ENCODE data around the gene SNX25. TPM values are rescaled to one million over a fixed set of nuclear protein-coding genes. Genes with fewer than 3 reads are reported as not detected.

SNX25 gene
- total RNA-seq, 1 experiment from 2014 or later: 23.0 TPM

DNA sequence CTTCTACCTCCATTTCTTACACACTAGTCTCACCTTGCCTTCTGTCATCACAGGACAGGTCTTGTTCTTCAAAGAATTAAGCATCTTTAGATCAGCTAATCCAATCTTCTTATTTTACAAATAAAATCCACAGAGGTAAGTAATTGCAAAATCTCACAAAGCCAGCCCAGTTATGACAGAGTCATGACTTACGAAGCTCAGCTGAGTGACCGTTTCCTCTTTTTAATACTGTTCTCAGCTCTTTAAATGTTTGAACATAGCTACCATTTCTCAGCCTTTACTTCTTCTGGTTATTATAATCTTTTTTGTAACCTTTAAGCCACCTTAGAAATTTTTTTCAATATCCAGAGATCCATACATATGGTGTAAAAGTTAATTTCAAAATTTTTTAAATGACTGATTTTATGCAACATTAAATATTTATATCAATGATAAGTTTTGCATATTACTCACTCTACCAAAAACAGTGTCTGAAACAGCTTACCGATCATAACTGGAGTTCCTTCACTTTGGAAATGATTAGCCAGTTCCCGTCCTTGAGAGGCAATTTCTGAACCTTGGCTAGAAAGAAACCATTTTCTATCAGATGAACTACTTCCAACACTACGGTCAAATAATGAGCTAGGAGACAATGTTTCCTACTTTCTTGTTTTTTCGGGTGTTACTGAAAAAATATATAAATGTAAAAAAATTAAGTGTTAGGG lies 196.1 kb downstream of the SNX25 start:
- DNase-seq (ENCODE audit: low read depth): no peak

DNA sequence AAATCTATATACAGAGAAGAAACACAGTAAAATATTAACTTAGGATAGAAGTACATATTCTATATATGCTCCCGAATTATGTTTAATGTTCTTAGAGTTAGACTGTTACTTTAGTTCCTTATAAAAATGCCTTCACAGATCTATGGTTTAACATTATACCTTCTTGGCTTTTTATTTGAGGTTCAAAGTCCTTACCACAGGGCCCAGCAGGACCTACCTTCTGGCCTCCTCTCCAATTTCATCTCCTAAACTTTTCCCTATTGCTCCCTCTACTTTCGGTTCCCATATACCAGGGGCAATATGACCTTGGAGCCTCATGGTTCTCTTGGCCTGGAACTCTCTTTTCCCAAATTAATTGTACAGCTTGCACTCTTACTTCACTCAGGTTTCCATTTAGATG lies 199.0 kb downstream of the SNX25 start:
- DNase-seq (ENCODE audit: low read depth): no peak

- no peak for DNase-seq (ENCODE audit: low read depth)
These were observed 202.5 kb downstream of the SNX25 start for GRCh38 chr4:185411849-185412248.

DNA sequence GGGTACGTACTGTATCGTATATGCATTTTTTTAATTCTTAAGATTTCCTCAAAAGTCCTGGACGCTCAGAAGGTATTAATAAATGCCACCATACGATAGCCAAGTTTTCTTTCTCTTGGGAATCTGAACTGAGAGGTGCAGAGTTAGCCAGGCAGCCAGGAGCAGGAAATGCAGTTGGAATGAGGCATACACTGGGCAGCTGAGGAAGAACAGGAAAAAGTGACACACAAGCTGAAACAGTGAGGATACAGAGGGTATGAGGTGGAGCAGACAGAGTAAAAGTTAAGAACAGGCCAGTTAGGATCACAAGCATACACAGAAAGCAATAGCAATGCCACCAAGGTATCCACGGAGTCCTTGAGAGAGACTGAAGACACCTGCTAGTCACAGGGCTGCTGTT lies 203.0 kb downstream of the SNX25 start:
- DNase-seq (ENCODE audit: low read depth): no peak

Other genes starting within 250 kb of the SNX25 start
- gene HELT, start 191.1 kb upstream of the SNX25 start, total RNA-seq (2014; rRNA removed): not detected in 2 replicates
- gene SLC25A4, start 66.3 kb upstream of the SNX25 start, total RNA-seq (2014; rRNA removed): 7.3 and 8.2 TPM in 2 replicates
- gene CFAP97, start 5.6 kb upstream of the SNX25 start, total RNA-seq (2014; rRNA removed): 46.2 and 47.4 TPM in 2 replicates
- 0.45 and 1.1 TPM in 2 replicates for gene LRP2BP, start 186.3 kb downstream of the SNX25 start, total RNA-seq (2014; rRNA removed)
- 10.8 and 14.4 TPM in 2 replicates for gene ANKRD37, start 187.2 kb downstream of the SNX25 start, total RNA-seq (2014; rRNA removed)
- 39.2 and 42.8 TPM in 2 replicates for gene UFSP2, start 216.4 kb downstream of the SNX25 start, total RNA-seq (2014; rRNA removed)